GM19099 (cell line): ENCODE data around the gene TPK1.

ENCODE experiments used
- POLR2A ChIP-seq: IDR thresholded peaks from 3 replicates; pipeline ENCODE4 v1.6.1; 2011; ENCODE audit warnings: low read depth; ENCODE audit not compliant: insufficient read length; ENCODE audit errors: extremely low read depth

Gene TPK1

GRCh38 chr7:144768633-144769032 lies 67.2 kb downstream of the TPK1 start:
- no peak for TF ChIP-seq POLR2A

GRCh38 chr7:144763291-144763690 lies 72.6 kb downstream of the TPK1 start:
- TF ChIP-seq POLR2A = no peak

- TF ChIP-seq POLR2A = no peak
These were observed 73.0 kb downstream of the TPK1 start for GRCh38 chr7:144762853-144763252.

GRCh38 chr7:144761493-144761892 lies 74.4 kb downstream of the TPK1 start:
- TF ChIP-seq POLR2A = no peak

GRCh38 chr7:144759653-144760052 lies 76.2 kb downstream of the TPK1 start:
- no peak for TF ChIP-seq POLR2A

- TF ChIP-seq POLR2A = no peak
These were observed 87.9 kb downstream of the TPK1 start for GRCh38 chr7:144747936-144748335.

GRCh38 chr7:144738708-144739314 lies 97.0 kb downstream of the TPK1 start:
- TF ChIP-seq POLR2A = no peak

- TF ChIP-seq POLR2A = no peak
These were observed 97.7 kb downstream of the TPK1 start for GRCh38 chr7:144738146-144738545.

GRCh38 chr7:144736880-144737493 lies 98.9 kb downstream of the TPK1 start:
- no peak for TF ChIP-seq POLR2A

- TF ChIP-seq POLR2A = no peak
These were observed 100.2 kb downstream of the TPK1 start for GRCh38 chr7:144735505-144736276.

GRCh38 chr7:144731661-144732351 lies 104.0 kb downstream of the TPK1 start:
- TF ChIP-seq POLR2A = no peak

GRCh38 chr7:144730224-144730623 lies 105.6 kb downstream of the TPK1 start:
- no peak for TF ChIP-seq POLR2A

- TF ChIP-seq POLR2A = no peak
These were observed 106.6 kb downstream of the TPK1 start for GRCh38 chr7:144729226-144729625.

GRCh38 chr7:144728551-144728950 lies 107.3 kb downstream of the TPK1 start:
- no peak for TF ChIP-seq POLR2A

GRCh38 chr7:144725070-144725469 lies 110.8 kb downstream of the TPK1 start:
- TF ChIP-seq POLR2A = no peak

GRCh38 chr7:144723301-144723700 lies 112.6 kb downstream of the TPK1 start:
- TF ChIP-seq POLR2A = no peak

GRCh38 chr7:144720710-144721109 lies 115.1 kb downstream of the TPK1 start:
- no peak for TF ChIP-seq POLR2A
